GM10266 (cell line): ENCODE results near the gene SECTM1.

Source experiments
- DNase-seq: peaks from one replicate; pipeline ENCODE4 v3.0.0; 2012; ENCODE audit errors: extremely low spot score
- CTCF ChIP-seq: IDR thresholded peaks from 2 replicates; pipeline ENCODE4 v1.5.1; 2012; ENCODE audit warnings: mild to moderate bottlenecking, low read depth; ENCODE audit not compliant: control insufficient read depth, insufficient read depth; ENCODE audit errors: missing control alignments

The SECTM1 gene

GRCh38 chr17:82278308-82278707, 55.3 kb downstream of the SECTM1 start:
- no peak for DNase-seq
- TF ChIP-seq CTCF: no peak

- DNase-seq: no peak
- no peak for TF ChIP-seq CTCF
These were observed 55.7 kb downstream of the SECTM1 start for GRCh38 chr17:82277851-82278250.

GRCh38 chr17:82276938-82277337, 56.6 kb downstream of the SECTM1 start:
- no peak for DNase-seq
- no peak for TF ChIP-seq CTCF

- DNase-seq: no peak
- TF ChIP-seq CTCF: no peak
These were observed 58.2 kb downstream of the SECTM1 start for GRCh38 chr17:82275326-82275725.

GRCh38 chr17:82274134-82275020, 59.2 kb downstream of the SECTM1 start:
- no peak for DNase-seq

GRCh38 chr17:82273327-82274133, 60.0 kb downstream of the SECTM1 start, which contains the start of gene CSNK1D:
Gene CSNK1D (minus strand): TSS chr17:82273700. CDS start chr17:82273381, 319 bp downstream.
- DNase-seq: peak; percentile 98
- no peak for TF ChIP-seq CTCF

More at GRCh38 chr17:82274134-82275020, 59.2 kb downstream of the SECTM1 start:
- TF ChIP-seq CTCF: no peak
